Activated CD8-positive, alpha-beta memory T cell treated with anti-CD3 and anti-CD28 coated beads, Interleukin-2, amount 50 U/mL, for 4 hours (primary cell): ENCODE measurements around the gene FARS2.

Experiments
- DNase-seq: peaks from one replicate; pipeline ENCODE4 v3.0.0-alpha.2; 2020

Gene FARS2

DNA sequence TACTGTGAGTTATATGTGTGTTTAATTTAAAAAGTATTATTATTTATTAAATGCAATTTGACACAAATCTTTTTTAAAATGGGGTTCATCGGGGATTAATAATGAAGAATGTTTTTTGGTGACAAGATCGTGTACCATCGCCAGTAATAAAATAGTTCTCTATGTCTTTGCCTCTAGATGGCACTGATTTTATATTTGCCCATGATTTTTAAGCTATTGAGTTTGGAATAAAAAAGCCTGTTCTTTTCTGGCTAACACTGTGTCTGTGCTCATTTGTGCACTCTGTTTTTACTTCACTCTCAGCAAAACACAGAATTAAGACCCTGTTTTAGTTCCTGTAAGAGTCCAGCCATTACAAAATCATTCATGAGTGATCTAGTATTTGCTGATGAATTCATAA, 127.0 kb downstream of the FARS2 start:
- DNase-seq: no peak

DNA sequence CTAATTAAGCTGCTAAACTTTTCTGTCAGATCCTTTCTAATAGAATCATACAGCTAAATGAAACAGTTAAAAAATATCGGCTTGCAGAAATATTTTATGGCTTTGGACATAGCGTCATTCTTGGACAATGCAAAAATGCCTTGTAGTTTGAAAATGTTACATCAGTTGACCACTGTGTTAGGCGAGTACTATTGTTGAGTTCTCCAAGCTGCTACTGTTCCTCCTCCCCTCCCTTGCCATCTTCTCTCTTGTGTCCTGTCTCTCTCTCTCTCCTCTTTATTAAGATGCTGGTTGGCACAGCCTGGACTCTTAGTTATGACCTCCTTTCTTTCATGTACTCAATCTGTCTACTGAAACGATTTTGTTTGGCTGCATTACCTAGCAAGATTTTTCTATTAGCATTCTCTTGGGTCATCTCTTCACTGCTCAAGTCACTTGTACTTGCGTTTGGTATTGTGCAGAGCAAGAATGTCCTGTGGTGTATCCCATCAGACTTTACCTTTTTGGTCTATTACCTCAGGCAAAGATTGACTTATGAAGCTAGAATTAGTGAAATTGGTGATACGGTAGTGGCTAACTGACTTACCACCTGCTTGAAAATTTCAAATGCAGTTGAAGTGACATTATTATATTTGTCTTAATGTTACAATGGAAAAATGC, 127.9 kb downstream of the FARS2 start:
- no peak for DNase-seq

DNA sequence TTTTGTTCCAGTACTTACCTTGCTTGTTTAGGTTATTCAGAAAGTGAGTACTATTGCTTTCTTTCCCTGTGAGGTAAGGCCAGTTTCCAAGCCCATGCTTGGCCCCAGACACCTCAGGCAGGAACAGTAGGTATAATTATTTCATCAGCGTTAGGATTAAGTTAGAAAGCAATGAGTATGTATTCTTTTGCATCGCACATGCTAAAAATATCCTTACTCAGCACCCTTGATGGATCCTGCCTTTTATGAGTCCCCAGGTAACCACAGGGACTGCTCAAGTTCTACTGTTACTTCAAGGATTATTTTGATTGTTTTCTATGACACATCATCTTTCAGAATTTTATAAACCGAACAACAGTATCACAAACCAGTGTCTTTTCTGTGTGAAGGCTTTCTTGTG, 128.9 kb downstream of the FARS2 start:
- DNase-seq: no peak

DNA sequence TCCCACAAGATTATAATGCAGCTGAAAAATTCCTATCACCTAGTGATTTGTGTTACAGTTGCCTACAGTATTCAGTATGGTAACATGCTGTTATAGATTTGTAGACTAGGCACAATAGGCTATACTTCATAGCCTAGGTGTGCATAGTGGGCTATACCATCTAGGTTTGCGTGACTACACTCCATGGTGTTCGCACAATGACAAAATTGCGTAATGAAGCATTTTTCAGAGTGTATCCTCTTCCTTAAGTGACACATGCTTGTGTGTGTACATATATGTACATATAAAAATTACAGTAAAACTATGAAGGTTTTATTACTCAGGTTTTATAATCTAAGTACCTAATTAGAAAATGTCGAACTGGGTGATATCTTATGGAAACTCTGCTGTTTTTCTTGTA, 133.0 kb downstream of the FARS2 start:
- DNase-seq: no peak

DNA sequence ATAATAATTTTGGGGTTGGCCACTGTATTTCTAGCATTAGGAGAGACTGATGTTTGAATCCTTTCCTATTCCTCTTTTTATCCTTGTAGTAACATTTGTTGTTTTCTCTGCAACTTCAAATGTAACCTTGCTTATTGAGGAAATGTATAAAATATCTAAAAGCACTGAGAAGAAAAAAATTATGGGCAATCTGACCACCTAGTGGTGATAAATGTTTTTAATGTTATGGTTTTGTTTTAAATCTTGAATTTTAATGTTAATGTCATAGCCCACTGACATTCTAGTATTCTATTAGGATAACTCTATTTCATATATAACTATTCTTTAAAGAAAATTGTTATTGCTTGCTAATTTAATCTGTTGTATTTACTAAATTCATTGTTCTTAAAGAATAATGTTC, 134.4 kb downstream of the FARS2 start:
- no peak for DNase-seq

DNA sequence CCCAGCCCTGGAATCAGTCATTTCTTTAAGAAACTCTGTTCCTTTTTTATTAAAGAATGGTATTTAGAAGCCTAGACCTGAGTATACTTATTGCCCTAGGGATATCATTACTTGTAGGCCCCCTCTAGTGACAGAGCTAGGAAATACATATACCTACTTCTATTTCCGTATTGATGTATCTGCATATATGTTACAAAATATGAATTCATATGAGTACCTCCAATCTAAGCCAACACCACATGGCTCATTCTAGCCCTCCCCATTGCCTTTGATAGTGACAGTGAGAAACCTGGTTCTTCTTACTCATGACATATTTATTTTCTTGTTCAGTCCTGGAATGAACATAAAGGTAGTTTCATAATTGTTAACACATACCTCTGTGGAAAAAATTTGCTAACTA, 137.2 kb downstream of the FARS2 start:
- no peak for DNase-seq

DNA sequence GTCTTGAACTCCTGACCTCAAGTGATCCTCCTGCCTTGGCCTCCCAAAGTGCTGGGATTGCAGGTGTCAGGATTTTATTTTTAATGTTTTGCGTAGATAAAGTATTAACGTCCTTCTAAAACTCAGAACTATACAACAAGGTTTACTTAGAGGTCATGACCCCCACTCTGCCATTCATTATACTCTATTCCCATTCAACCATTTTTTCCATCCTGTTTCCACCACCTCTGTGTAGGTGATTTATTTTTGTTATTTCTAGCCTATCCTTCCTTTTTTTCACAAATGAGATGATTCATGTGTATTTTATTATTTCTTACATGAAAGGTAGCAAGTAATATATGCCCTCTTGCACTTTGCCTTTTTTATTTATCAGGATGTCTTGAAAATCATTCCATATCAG, 138.1 kb downstream of the FARS2 start:
- DNase-seq: no peak

DNA sequence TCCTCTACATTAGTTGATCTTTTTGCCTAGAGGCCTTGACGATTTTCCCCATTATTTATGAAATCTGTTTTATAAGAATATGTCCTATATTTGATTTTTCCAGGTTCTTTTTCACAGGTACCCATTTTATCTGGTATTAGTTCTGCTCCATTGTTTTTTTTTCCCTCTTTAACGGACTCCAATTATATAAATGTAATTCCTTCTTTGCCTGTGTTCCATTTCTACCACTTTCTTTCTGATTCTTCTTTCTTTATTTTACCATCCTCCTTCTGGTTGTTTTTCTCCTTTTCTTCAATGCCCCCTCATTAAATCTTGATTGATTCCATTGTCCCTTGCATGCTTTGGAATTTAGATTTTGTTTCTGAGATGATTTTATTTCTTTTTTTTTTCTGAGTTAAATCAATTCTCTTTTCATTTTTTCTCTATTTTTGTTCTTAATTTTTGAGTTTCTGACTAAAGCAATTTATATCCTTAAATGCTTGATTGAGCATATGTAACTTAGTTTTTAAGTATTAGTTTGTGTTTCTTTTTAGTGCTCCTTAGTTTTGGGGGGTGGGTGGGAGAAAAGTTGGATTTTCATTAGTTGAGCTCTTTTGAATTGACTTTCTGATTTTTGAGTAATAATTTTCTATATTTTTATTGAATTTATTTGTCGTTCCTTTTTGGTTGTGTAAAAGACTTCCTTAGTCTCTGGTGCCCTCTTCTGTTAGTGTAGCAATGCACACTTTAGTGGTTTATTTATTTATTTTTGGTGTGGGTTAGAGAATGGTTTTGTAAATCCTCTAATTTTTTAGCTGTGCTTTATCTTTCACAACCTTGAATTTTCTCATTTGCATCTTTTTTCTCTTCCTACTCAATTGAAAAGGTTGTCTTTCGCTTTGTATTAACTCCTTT, 140.8 kb downstream of the FARS2 start:
- DNase-seq: no peak

DNA sequence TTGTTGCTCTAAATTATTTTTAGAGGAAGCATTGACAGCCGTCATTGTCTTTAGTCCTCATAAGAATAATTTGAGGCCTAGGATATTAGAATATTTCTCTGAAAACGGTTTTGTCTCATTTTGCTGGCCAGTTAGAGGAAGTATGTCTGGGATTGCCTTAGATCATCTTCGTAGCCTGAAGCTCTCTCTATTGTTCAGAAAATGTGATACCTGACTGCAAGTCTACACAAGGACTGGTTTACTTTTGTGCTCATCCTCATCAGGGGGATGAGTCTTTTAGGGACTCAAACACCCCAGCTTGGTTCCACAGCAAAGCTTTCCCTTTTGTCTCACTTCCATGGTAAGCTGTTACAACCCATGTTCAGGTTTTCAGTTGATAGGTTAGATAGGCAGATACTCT, 141.8 kb downstream of the FARS2 start:
- DNase-seq: no peak

DNA sequence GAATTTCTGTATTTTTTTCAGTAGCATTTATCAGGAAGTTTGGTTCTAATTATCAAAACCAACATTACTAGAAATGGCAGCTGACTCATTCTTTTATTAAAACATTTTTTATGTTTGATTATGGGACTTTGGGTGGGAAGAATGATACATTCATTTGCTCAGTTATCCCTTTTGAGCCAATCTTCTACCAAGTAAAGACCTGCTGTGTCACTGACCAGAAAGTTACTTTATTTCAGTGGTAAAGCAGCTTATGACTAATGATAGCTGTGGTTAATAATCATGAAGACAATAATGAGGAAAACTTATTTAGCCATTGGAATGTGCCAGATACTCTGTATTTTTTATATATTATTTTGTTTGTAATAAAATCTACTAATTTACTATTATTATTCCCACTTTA, 142.3 kb downstream of the FARS2 start:
- no peak for DNase-seq

DNA sequence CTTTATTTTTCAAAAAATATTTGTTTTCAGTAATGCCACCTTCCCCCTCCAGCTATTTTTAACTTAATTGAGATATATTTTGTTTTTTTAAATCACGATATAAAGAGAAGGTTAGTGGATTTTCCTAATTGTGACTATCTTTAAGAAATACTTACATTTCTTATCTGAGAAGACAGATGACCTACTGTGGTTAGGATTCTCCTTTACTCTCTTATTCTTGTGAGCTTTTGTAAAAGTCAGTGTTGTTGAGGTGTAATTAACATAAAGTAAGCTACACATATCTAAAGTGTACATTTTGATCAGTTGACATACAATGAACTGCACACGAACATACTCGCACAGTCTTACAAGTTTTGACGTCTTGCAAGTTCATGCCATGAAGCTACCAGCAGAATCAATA, 144.7 kb downstream of the FARS2 start:
- DNase-seq: no peak

DNA sequence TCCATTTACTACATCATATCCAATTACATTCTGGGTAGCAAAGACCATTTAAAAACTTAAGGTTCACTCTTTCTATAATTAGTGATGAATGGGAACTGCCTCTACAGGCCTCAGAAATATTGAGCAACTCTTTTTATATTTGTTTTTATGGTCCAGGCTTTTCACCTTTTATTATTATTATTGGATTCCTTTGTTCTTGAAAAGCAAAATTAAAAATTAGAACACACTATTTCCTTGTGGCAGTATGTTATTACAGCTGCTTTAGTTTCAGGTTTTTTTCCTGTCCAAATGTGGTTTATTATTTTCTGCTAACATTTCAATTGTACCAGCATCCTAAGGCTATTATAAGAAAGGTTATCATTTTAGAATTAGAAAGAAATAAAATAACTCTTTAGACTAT, 150.1 kb downstream of the FARS2 start:
- DNase-seq: no peak

DNA sequence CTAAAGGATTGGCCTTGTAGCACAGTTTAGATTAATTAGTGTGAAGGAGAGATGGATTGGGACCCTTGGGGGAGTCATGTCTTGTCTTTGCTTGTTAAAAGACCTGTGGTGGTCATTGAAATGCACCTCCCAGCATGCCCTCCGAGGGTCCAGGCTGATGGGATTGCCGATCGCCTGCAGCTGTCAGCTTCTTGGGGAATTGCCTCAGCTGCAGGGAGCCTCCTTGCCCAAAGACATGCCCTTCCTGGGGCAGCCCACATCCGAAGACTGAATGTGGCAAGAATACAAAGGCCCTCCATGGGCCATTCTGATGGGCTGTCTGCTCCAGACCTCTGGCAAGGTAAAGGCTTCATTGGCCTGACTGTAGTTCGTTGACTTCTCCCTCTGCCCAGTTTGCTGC, 150.7 kb downstream of the FARS2 start:
- DNase-seq: no peak

DNA sequence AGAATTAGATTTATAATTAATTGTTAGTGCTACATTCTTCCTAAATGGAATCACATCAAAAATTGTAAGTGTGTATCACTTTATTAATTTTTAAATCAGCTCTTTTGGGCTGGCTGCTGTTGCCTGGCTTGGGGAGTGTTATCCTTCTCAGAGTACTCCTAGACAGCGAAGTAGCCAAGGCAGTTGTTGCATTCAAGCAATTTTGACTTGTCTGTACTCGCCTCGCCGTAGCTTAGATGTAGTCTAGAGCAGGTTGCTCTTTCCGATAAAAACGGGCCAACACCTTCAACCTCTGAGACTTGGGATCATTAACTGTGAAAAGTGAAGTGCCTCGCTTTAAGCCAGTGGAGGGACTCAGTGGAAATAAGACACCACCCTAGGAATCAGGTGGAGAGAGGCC, 151.3 kb downstream of the FARS2 start:
- no peak for DNase-seq

DNA sequence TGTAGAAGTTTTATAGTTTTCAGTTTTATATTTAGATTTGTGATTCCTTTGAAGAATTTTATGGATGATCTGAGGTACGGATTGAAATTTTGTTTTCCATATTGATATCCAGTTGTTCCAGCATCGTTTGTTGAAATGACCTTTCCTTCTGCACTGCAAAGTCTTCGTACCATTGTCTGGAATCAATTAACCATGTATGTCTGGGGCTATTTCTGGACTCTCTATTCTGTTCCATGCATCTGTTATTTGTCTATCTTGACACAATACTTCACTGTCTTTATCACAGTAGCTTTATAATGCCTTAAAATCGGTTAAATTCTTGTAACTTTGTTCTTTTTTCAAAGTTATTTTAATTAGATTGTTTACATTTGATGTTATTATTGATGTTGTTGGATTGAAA, 154.9 kb downstream of the FARS2 start:
- DNase-seq: no peak

DNA sequence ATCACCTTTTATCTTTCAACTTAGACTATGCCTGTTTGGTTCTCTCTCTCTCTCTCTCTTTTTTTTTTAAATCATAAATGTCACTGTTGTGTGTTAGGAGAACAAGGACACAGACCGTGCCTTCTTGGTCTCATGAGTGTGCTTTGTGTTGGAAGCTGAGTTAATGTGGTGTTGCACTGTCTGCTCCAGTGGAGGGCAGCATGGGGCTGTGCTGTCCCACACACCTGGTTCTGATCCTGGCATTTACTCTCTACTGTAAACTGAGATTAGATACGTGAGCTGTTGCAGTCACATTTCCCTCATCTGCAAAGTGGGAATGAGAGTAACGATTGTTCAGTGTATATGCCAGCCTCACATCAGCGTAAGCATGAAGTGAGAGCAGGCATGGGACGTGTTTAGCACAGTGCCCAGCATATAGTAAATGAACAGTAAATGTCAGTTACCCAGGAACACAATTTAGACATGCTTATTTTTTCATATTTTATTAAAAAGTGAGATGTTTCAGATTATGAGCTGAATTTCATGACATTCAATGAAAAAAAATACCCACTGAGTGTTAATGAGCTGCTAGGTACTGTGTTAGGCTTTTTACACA, 161.1 kb downstream of the FARS2 start:
- no peak for DNase-seq

DNA sequence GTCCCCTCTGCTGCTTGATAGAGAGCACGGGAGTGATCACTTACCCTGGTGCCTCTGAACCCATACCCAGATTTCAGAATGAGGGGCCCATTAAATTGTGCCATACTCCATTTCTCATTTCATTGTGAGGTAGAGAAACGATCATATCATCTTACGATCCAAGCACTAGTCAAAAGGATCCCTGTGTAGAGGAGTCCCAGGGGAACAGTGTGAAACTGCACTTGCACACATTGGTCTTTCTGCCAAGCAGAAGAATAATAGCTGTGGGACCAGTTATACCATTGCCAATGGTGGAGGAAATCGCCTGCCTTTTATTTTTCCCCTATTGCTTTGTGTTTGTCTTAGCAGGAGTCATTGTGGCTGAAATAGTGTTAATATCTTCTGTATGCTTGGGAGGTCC, 161.9 kb downstream of the FARS2 start:
- no peak for DNase-seq

DNA sequence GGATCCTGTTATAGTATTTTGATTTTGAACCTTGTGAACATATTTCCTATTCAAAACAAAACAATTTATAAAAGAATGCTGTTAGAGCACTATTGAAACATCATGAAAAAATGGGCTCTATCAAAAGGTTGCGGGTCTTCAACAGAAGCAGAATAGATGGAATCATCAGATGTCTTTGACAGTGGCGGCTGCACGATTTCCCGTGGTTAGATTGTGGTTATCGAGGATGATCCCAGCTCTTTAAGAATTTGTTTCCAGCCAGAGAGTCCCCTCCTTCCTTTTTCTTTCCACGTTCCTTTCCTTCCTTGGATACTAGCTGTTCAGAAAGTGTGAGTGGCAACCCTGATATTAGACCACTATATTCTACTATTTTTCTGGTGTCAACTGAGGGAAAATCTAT, 163.4 kb downstream of the FARS2 start:
- no peak for DNase-seq

DNA sequence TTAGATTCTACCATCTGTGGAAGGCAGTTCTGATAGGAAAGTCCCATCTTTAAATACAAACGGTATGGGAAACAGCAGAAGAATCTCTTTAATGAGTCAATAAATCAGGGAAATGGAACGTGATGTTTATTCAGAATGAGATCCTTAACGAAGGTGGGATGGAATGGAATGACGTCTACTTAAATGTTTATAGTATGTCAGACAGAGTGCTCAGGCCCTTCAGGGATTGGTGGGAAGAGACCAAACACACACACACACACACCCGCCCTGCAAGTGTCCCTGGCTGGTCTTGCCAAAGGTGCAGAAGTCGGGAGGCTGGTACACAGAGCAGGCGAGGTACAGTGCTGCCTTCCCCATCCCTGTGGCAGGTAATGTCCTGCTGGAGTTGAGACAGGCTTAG, 164.0 kb downstream of the FARS2 start:
- no peak for DNase-seq

DNA sequence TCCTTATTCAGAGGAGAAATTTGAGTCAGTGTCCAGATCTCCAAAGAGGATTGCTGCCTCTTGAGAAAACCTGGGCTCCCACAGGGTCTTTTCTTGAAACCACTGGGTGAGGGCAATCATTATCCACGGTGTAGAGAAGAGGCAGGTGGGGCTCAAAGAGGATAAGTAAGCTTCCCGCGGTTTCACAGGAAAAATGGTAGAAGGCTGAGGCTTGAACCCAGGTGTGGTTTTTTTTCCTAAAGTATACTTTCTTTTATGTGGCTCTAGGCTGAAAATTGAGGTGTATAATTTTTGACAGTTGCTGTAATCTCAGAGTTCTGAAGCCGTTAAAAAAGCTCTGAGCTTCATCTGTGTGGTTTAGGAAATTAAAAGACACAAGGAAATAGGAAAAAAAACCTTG, 164.5 kb downstream of the FARS2 start:
- no peak for DNase-seq

DNA sequence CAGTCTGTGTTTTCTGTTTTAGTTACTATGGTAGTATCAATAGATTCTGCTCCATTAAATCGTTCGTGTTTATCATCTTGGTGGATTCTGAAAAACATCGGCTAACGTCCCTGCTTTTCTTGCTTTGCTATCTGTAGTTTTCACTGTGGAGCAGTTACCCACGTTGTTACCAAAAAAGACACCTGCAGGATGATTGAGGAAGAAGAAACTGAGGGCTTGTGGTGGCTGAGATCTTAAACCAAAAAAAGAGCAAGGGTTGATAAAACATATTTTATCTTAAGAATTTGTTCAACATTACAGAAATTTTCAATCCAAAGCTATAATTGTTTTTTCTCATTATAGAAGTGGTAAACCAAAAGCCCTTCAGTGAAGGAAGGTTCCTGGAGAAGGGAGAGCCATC, 166.3 kb downstream of the FARS2 start:
- DNase-seq: no peak

DNA sequence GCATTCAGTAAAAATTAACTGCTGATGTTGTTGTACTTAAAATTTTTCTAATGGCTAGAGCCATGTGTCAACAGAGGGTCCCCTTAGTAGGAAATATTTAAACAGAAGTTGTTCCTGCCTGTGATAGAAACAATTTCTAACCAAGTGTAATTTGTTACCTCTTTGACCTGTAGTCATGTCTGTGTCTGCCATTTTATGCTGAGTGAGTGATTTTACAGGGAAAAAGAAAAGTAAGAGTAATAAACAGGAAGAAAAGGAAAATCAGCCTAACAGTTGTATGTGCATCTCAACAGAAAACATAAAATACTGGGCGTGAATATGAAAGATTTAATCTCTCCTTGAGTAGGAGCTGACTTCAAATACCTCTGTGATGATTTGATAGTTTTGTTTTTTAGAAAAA, 172.0 kb downstream of the FARS2 start:
- DNase-seq: no peak

DNA sequence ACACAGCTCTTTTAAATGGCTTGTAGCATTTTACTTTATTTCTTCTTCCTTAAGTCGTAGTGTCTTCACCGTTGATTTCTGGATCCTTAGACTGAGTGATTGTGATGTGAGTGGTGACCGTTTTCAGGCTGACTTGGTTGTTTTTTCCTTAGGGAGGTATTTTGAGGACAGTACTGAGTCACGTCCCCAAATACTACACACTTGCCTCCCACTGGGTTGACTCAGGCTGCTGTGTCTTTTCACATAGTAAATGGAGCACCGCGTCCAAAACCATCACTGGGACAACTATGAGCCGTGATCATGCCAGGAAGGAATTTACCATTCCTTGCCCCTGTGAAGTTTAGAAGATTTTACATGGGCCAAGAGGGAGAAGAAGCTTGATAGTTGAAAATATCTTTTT, 174.1 kb downstream of the FARS2 start:
- no peak for DNase-seq

DNA sequence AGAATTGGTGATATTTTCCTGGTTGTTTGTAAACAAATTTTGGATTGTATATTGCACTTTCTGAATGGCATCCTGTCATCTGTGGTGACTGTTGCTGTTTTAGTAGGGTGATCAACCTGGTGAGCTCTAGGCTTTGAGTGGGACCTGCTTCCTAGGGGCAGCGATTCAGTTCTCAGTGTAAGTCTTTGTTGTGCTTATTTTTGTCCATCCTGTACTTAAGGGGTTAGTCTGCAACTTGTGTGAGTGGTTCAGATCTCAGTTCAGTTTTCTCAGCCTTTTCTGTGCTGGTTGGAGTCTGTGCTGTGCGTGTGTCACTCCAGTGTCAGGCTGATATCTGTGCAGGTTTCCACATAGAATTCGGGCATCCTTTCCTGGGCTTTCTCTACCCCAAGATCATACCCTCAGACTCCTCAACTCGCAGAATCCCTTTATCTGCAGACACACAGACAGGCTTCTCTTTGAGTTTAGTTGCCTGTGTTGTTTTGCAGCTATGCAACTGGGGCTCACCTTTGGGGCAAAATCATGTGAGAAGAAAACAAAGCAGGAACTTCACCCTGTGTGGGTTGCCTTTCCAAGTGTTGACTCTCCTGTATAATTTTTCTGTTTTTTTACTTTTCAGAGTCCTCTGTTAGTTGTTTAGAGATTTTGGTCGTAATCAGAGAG, 177.7 kb downstream of the FARS2 start:
- DNase-seq: no peak
